Measurements from ENCODE around the gene NAA60. TPM values are rescaled to one million over a fixed set of nuclear protein-coding genes. Genes with fewer than 3 reads are reported as not detected.

The NAA60 gene
- total and polyA plus RNA-seq, 2 of the 13 experiments (the other 11 are each of a cell fraction or from before 2014, with no cell fraction given): 14.7 to 32.0 TPM

GRCh38 chr16:3444032-3444388 lies 530 bp downstream of the NAA60 start (continued):
- no peak for TF ChIP-seq ZNF432 (CRISPR knock-in tag; IDR thresholded peaks at IDR 0.05; ENCODE audit: borderline replicate concordance)
- no peak for TF ChIP-seq ZFP90 (CRISPR knock-in tag; IDR thresholded peaks at IDR 0.05; ENCODE audit: borderline replicate concordance)
- TF ChIP-seq ZFY (CRISPR knock-in tag; IDR thresholded peaks at IDR 0.05): 0 out of 2 replicates have a peak, but pooled peaks have one; percentile 34
- TF ChIP-seq ZNF546 (CRISPR knock-in tag; conservative IDR thresholded peaks at IDR 0.05): no peak
- peak; percentile 23; the same call in 1 of the 2 replicates for TF ChIP-seq GABPA (IDR thresholded peaks at IDR 0.05; ENCODE audit: low read depth, low read length)
- no peak for TF ChIP-seq GABPA (CRISPR knock-in tag; IDR thresholded peaks at IDR 0.05; ENCODE audit: low read depth)
- TF ChIP-seq ZBTB38 (CRISPR knock-in tag; IDR thresholded peaks at IDR 0.05): peak; percentile 49; the same call in 1 of the 2 replicates
- no peak for TF ChIP-seq ZNF180 (CRISPR knock-in tag; IDR thresholded peaks at IDR 0.05; ENCODE audit: borderline replicate concordance, low read depth)
- no peak for TF ChIP-seq HNRNPK (IDR thresholded peaks at IDR 0.05; ENCODE audit: low read depth, low read length, poor library complexity, severe bottlenecking)
- no peak for TF ChIP-seq ZBTB10 (CRISPR knock-in tag; IDR thresholded peaks at IDR 0.05; ENCODE audit: borderline replicate concordance)
- no peak for TF ChIP-seq MATR3 (CRISPR knock-in tag; IDR thresholded peaks at IDR 0.05)
- no peak for TF ChIP-seq CREB1 (IDR thresholded peaks at IDR 0.05)
- TF ChIP-seq CREB1 (CRISPR knock-in tag; IDR thresholded peaks at IDR 0.05): no peak; the same call in 1 of the 2 replicates
- peak; percentile 73 to 76 for TF ChIP-seq POLR2A (IDR thresholded peaks at IDR 0.05; ENCODE audit: insufficient read depth in 1 of 2, low read depth in 2 of 2, low read length in 2 of 2)
- no peak for TF ChIP-seq IRX3 (CRISPR knock-in tag; IDR thresholded peaks at IDR 0.05; ENCODE audit: borderline replicate concordance, low read depth)
- TF ChIP-seq NFKBIZ (CRISPR knock-in tag; IDR thresholded peaks at IDR 0.05): no peak
- TF ChIP-seq CBX1 (IDR thresholded peaks at IDR 0.05; ENCODE audit: low read depth): no peak
- 0 out of 2 replicates have a peak, but pooled peaks have one; percentile 31 for TF ChIP-seq MEIS1 (CRISPR knock-in tag; IDR thresholded peaks at IDR 0.05; ENCODE audit: borderline replicate concordance)
- TF ChIP-seq SMAD1 (CRISPR knock-in tag; IDR thresholded peaks at IDR 0.05; ENCODE audit: borderline replicate concordance, low read depth): no peak
- no peak for TF ChIP-seq ZNF670 (CRISPR knock-in tag; IDR thresholded peaks at IDR 0.05; ENCODE audit: borderline replicate concordance)
- TF ChIP-seq ZNF253 (CRISPR knock-in tag; IDR thresholded peaks at IDR 0.05; ENCODE audit: borderline replicate concordance): no peak
- 0 out of 2 replicates have a peak, but pooled peaks have one; percentile 24 for TF ChIP-seq ELF4 (CRISPR knock-in tag; IDR thresholded peaks at IDR 0.05; ENCODE audit: borderline replicate concordance)
- no peak for TF ChIP-seq KLF16 (CRISPR knock-in tag; IDR thresholded peaks at IDR 0.05)
- no peak for TF ChIP-seq MBD4 (IDR thresholded peaks at IDR 0.05; ENCODE audit: borderline replicate concordance, low read length)
- TF ChIP-seq HCFC1 (IDR thresholded peaks at IDR 0.05; ENCODE audit: low read depth, low read length): no peak
- TF ChIP-seq ZNF3 (CRISPR knock-in tag; IDR thresholded peaks at IDR 0.05): no peak
- peak; percentile 40; the same call in 1 of the 2 replicates for TF ChIP-seq DRAP1 (CRISPR knock-in tag; IDR thresholded peaks at IDR 0.05)
